GM10847 (cell line): ENCODE measurements around the gene MOB3B.

Source experiments
- POLR2A ChIP-seq: IDR thresholded peaks from 2 replicates; pipeline ENCODE4 v1.6.1; 2011; ENCODE audit not compliant: insufficient read length; ENCODE audit errors: extremely low read depth

MOB3B gene

GRCh38 chr9:27475057-27475595, 54.5 kb downstream of the MOB3B start:
- no peak for TF ChIP-seq POLR2A

- no peak for TF ChIP-seq POLR2A
Observed at GRCh38 chr9:27474305-27474704, 55.3 kb downstream of the MOB3B start.

DNA sequence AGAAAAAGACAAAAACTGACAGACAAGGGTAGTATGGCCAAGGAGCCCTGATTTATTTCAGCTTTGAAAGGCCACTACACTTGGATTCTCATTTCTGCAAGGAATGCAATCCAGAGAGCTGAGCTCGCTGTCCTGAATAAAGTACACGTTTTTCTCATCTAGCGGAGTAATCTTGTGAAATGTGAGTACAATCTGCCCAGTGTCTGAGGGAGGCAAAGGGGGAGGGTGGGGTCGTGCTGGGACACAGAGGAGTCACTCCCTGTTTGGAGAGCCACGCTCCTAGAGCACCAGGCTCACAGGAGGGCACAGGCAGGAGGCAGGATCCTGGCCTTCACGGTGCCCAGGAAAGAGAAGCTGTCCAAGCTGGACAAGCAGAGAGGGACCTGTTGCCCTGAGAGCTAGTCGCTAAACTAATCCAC, 56.5 kb downstream of the MOB3B start:
- no peak for TF ChIP-seq POLR2A

GRCh38 chr9:27472195-27472594, 57.4 kb downstream of the MOB3B start:
- no peak for TF ChIP-seq POLR2A

GRCh38 chr9:27471789-27472188, 57.8 kb downstream of the MOB3B start:
- no peak for TF ChIP-seq POLR2A

GRCh38 chr9:27471366-27471765, 58.2 kb downstream of the MOB3B start:
- no peak for TF ChIP-seq POLR2A

- no peak for TF ChIP-seq POLR2A
Observed at GRCh38 chr9:27470291-27470856, 59.2 kb downstream of the MOB3B start.

DNA sequence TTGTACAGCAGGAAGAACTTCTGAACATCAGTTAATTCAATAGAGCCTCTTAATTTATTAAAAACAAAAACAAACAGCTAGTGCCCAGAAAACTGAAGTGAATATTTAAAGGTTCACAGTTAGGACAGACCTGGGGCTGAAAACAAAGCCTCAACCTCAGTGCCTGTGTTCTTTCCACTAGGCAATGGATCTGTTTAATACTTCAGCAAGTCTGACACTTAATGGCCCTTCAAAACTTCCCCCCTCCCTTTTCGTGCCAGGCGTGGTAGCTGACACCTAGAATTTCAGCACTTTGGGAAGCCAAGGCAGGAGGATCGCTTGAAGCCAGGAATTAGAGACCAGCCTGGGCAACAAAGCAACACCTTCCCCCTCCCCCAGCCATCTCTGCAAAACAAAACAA, 60.1 kb downstream of the MOB3B start:
- TF ChIP-seq POLR2A = no peak

GRCh38 chr9:27468462-27469110, 61.0 kb downstream of the MOB3B start:
- TF ChIP-seq POLR2A = no peak

DNA sequence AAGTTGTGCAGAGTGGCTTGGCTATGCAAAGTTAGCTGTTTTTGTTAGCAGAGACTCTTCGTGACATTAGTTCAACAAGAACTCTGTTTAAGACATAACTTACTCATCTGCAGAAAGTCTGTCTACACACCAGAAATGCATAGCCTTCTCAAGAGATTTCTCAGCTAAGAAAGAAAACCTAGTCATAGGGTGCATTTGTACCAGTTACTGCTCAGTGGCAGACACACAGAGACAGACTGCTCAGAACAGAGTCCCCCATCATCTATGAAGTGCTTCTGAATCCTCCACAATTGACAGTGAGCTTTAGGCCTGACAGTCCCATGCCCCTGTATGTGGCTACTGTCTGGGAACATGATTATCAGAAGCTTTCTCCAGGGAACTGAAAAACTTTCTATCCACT, 61.6 kb downstream of the MOB3B start:
- no peak for TF ChIP-seq POLR2A

- TF ChIP-seq POLR2A = no peak
Observed at GRCh38 chr9:27467486-27467885, 62.1 kb downstream of the MOB3B start.

GRCh38 chr9:27462846-27463245, 66.8 kb downstream of the MOB3B start:
- no peak for TF ChIP-seq POLR2A

DNA sequence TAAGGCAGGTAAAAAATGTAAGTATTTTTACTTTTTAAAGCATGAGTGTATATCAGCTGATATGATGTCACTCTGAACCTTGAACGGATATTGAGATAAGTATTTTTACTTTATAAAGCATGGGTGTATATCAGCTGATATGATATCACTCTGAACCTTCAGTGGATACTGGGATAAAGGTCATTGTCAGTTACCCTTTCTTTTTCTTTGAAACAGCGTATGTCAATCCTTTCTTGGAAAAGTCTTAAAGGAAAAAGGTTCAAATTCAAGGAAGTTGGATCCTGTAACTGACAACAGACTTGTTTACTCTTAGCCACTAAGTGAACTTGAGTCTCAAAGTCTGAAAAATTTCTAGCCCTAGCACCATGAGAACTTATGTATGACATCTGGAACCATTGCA, 67.2 kb downstream of the MOB3B start:
- no peak for TF ChIP-seq POLR2A

- no peak for TF ChIP-seq POLR2A
Observed at GRCh38 chr9:27460226-27461023, 69.2 kb downstream of the MOB3B start.

- no peak for TF ChIP-seq POLR2A
Observed at GRCh38 chr9:27457445-27457844, 72.2 kb downstream of the MOB3B start.

DNA sequence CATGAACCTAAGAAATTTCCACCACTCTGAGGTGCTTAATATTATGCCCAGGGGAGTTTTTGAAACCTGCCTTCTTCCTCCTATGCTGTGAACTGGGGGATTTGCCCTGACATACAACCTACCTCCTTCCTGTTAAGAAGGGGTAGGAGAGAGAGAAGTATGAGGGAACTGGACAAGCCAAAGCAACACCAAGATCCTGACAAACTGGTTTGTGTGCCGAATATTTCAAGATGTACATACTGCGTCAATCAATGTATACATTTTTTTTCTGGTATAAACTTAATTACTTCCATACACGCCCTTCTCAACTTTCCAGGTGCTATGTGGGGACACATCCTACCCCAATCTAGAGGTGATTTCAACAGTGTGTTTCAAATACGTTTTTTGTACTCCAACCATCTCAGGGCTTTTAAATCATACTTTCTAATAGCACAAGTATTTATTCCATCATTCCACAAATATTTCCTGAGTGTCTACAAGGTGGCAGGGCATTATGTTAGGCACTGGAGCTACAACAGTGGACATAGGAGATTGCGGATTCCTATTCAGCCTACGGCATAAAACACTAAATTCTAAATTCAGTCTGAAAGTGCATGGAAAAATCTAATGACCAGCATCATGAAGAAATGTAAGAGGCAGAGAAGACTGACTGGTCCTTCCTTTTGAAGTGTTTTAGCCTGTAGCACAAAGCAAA, 75.6 kb downstream of the MOB3B start:
- no peak for TF ChIP-seq POLR2A

DNA sequence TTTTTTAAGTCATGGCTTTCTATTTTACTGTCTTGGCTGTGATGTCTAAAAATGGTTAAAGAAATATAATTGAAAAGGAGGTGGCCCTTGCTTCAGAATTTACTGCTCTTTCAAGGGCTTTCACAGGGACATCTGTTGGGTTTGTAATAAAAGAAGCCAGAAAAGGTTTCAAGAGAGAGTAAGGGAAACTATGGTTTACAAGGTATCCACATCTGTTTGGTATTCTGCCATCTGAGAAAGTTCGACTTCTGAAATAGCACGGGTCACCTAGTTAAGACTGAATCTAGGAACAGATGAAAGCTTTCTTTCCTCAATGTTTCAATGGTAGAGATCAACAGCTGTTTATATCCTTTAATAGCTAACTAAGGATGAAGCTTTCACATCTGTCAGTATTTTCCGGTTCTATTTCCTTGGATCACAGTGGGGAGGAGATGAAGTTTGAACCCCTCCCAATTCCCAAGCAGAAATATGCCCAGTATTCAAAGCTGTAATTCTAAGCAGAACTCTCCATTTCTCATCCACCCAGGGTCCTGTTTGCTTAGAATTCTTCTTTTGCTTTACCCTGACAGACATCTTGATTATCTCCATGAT, 78.3 kb downstream of the MOB3B start:
- TF ChIP-seq POLR2A = no peak
